Right cardiac atrium (tissue), 5 donors: ENCODE data around the gene PHC2. TPM values are rescaled to one million over a fixed set of nuclear protein-coding genes. Genes with fewer than 3 reads are reported as not detected.

Experiments
- ATAC-seq, 2 donors: fragments of 200-7000 bp; cut with Tn5 transposase; one replicate each; pipeline versions ENCODE4 v1.8.0 to v1.9.1; 2020; ENCODE audit warnings: moderate library complexity in 2 of 2, mild to moderate bottlenecking in 1 of 2
- DNase-seq, 3 donors: peaks; one replicate each; pipeline ENCODE4 v3.0.0-alpha.2; 2020
- H3K27ac ChIP-seq: one replicate; pipeline ENCODE4 v1.5.1; 2013; ENCODE audit warnings: mild to moderate bottlenecking, low read length, control low read depth, moderate library complexity
- H3K27me3 ChIP-seq: one replicate; pipeline ENCODE4 v1.6.1; 2013; ENCODE audit not compliant: control insufficient read depth, insufficient read depth
- H3K4me1 ChIP-seq: one replicate; pipeline ENCODE4 v1.6.1; 2013; ENCODE audit warnings: low read length; ENCODE audit not compliant: control insufficient read depth, insufficient read depth
- H3K4me3 ChIP-seq: one replicate; pipeline ENCODE4 v1.5.1; 2013; ENCODE audit warnings: low read length, control low read depth
- H3K9me3 ChIP-seq: one replicate; pipeline ENCODE4 v1.6.1; 2013; ENCODE audit warnings: low read length; ENCODE audit not compliant: control insufficient read depth
- WGBS: extraction: QIAGEN DNeasy Blood & Tissue Kit; methylation state at CpG from one replicate; pipeline ENCODE4 v1.1.7; 2013; 5-methylcytosine and 5-hydroxymethylcytosine counted together
- intact Hi-C, 4 donors: fragments of 100-400 bp; cut with DNase I; formaldehyde crosslinking; loops; one replicate each; pipeline versions ENCODE4 v1.11.0 to v1.14.0; 2022 to 2023
- polyA plus RNA-seq: library from polyadenylated mRNA; stranded (reverse); fragments of 200-250 nt; gene quantifications from one replicate; pipeline ENCODE4 v1.2.3, GENCODE V29; 2013
- total RNA-seq, 4 donors: library from RNA; stranded (reverse); fragmentation: NEBNext Ultra II Directional; extraction: Animal tissue kit (Norgen Biotek cat#: 25700); gene quantifications; one replicate each; pipeline ENCODE4 v1.2.1, GENCODE V29; 2021
- donor health status: healthy with polysubstance abuse.
- donor health status: DM: no; HTN: yes; CAD: no.
- donor health status: DM: no; HTN: no; CAD: no.
- donor health status: DM: no; HTN: yes; CAD: no; lungs with severe emphysema.
- donor health status: DM: yes; HTN: yes; CAD: no.

PHC2 gene
- total and polyA plus RNA-seq, 5 donors, result 89.3 to 105 (median 97.5) TPM

DNA sequence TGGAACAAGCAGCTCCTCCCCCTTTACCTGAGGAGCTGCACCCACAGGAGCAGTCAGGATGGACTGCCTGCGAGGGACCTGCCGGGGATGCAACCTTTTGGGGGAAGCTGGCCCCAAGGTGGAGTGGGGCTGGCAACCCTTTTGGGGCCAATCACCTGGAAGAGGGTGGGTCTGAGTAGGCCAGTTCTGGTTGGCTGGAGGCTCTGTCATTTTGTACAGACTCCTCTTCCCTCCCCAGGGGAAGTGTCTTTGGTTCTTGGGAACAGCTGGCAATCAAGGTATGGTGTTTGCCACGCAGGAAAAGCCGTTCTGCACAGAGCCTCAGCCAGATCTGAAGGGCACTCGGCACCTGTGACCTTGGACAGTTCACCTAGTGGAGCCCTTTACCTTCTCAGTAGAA is 109.7 kb downstream of the PHC2 start:
- H3K27me3 ChIP-seq, result no peaks in the 10 kb centered on the region
- no peak overlapping the region for H3K27ac ChIP-seq
- no peaks in the 10 kb centered on the region for H3K9me3 ChIP-seq
- no peaks in the 10 kb centered on the region for H3K4me1 ChIP-seq
- DNase-seq (no peak), ATAC-seq (peak; percentile 3 to 5)
- intact Hi-C loops, result no loop called here
- H3K4me3 ChIP-seq, result no peak overlapping the region
- 81% methylated on average over 5 of the region's 5 CpGs for WGBS

- intact Hi-C loops, result no loop called here
- 69% methylated on average over 8 of the region's 8 CpGs for WGBS
- H3K4me1 ChIP-seq, result no peaks in the 10 kb centered on the region
- DNase-seq, result no peak
- H3K9me3 ChIP-seq, result no peaks in the 10 kb centered on the region
- ATAC-seq, result peak in 1 of 2 donors; percentile 9
- no peak within 1 kb of the TSS for H3K4me3 ChIP-seq
- H3K27me3 ChIP-seq, result no peaks in the 10 kb centered on the region
- no peak within 1 kb of the TSS for H3K27ac ChIP-seq
Observed at GRCh38 chr1:33320619-33321165, 110.2 kb downstream of the PHC2 start, which contains the start of gene A3GALT2. TSS of gene A3GALT2 (minus strand) at chr1:33321098. CDS start at chr1:33321098, 0 bp downstream.

GRCh38 chr1:33319949-33320618 is 110.8 kb downstream of the PHC2 start:
- Histone ChIP-seq H3K4me1 (no peaks in the 10 kb centered on the region), H3K27ac (no peak overlapping the region), H3K27me3 (no peaks in the 10 kb centered on the region), H3K4me3 (no peak overlapping the region), H3K9me3 (no peaks in the 10 kb centered on the region)
- DNase-seq (no peak), ATAC-seq (peak in 1 of 2 donors; percentile 41)
- WGBS, result 72% methylated on average over 12 of the region's 12 CpGs
- intact Hi-C loops, result no loop called here

DNA sequence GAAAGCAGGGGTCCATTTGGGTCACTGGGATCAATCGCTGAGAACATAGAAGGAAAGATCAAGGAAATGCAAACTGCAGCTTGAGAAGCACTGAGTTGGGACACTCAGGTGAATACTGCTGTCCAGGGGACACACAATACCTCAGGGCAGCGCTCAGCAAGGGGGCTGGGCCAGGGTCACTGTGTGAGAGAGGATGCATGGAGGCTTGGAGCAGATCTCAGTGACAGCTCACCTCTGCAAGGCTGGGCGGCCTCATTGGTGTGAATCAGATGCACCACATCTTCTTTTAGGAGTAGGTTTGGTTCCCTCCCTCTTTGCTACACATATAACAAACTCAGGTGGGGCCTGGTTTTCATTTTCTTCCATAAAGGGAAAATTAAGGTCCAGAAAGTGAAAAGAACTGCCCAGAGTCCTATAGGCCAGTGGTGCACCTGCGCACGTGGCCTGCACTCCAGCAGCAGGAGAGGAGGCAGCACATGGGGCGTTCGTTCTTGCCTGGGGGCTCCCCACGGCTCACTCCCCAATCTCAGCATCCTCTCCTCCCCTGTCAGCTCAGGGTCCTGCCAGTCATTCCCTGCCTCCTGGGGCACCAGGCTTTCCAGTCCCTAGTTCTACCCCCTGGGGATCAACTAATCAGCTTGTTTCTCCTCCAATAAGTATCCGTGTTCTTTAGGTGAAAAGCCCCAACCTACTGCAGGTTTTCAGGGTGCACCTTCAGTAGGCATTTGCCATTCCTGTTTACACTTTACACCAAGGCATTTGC is 111.5 kb downstream of the PHC2 start:
- intact Hi-C loops, result no loop called here
- H3K27me3 ChIP-seq, result no peaks in the 10 kb centered on the region
- DNase-seq (no peak), ATAC-seq (no peak)
- 86% methylated on average over 9 of the region's 9 CpGs for WGBS
- H3K4me1 ChIP-seq, result no peaks in the 10 kb centered on the region
- H3K9me3 ChIP-seq, result no peaks in the 10 kb centered on the region
- H3K27ac ChIP-seq, result no peak overlapping the region
- no peak overlapping the region for H3K4me3 ChIP-seq

DNA sequence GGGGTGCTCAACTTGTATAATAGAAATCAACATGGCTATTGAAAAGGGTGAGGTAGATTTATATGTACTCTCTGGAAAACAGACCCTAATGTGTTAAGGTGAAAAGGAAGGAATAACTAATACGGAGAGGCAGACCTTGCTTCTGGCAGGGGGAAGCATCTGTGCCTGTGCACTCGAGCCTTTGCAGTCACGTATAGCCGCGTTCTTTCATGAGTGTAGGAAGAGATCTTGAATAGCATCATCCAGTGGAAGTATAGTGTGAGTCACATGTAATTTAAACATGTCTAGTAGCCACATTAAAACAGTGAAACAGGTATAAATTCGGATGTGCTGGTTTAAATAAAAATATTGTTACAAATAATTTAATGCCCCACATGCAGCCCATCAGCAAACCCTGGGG is 112.9 kb downstream of the PHC2 start:
- 61% methylated on average over 6 of the region's 6 CpGs for WGBS
- Histone ChIP-seq H3K4me1 (no peaks in the 10 kb centered on the region), H3K4me3 (no peak overlapping the region), H3K27me3 (no peaks in the 10 kb centered on the region), H3K9me3 (no peaks in the 10 kb centered on the region), H3K27ac (no peak overlapping the region)
- intact Hi-C loops, result no loop called here
- no peak for DNase-seq
- no peak for ATAC-seq

DNA sequence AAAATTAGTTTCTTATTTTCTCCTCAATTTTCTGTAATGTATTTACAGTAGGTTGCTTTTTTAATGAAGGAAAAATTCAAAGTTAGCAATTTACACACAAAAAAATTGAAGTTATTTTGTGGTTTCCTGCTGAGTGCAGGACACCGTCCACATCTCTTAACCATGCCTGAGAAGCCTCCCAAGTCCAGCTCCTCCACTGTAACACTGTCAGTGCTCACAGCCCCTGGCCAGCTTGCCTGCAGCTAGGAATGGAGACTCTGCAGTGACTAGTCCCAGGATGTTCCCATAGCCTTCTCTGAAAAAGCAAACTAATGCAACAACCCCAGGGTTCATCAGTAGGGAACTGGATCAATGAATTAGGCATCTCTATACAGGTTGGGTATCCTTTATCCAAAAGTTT is 113.5 kb downstream of the PHC2 start:
- no peak overlapping the region for H3K4me3 ChIP-seq
- ATAC-seq, result no peak
- no peak overlapping the region for H3K27ac ChIP-seq
- intact Hi-C loops, result no loop called here
- DNase-seq, result no peak
- H3K27me3 ChIP-seq, result no peaks in the 10 kb centered on the region
- 50% methylated on average over 1 of the region's 1 CpG for WGBS
- no peaks in the 10 kb centered on the region for H3K4me1 ChIP-seq
- H3K9me3 ChIP-seq, result no peaks in the 10 kb centered on the region

DNA sequence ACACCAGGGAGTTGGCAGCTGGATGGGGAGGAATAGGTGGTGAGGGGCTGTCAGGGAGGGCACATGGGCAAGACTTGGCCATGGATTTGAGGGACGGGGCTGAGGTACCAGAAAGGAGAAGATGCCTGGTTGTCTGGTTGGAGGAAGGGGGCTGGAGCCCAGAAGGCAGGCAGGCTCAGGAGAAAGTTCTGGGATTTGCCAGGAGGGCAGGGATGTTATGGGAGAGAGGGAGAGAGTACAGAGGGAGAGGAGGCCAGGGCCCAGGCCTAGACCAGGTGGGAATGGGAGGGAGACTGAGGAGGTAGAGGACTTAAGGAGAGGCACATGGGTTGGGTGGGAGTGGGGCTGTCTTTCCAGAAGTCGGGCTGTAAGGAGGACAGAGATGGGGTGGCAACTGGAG is 114.3 kb downstream of the PHC2 start:
- DNase-seq (peak in 1 of 3 donors; percentile 28), ATAC-seq (no peak)
- Histone ChIP-seq H3K27ac (no peak overlapping the region), H3K4me1 (no peaks in the 10 kb centered on the region), H3K27me3 (no peaks in the 10 kb centered on the region), H3K9me3 (no peaks in the 10 kb centered on the region), H3K4me3 (no peak overlapping the region)
- intact Hi-C loops, result no loop called here
- 81% methylated on average over 2 of the region's 2 CpGs for WGBS

DNA sequence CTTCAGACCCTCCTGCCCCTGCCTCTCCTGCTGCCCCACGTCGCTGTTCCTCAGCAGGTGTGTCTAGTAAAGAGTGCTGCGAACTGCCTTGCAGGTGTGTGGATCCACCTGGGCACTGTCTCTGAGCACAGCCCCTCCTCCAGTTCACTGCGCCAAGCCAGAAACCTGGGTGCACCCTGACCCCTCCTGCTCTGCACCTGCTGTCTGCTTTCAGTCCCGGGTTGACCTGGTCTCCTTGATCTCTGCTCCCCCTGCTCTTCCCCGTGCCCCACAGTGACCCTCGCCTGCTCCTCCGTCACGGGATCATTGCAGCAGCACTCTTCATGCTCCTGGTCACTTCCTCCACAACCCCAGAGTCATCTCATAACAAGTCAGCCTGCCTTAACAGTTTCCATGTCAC is 116.5 kb downstream of the PHC2 start:
- no peak for ATAC-seq
- Histone ChIP-seq H3K4me1 (no peaks in the 10 kb centered on the region), H3K27ac (no peak overlapping the region), H3K27me3 (no peaks in the 10 kb centered on the region), H3K9me3 (no peaks in the 10 kb centered on the region), H3K4me3 (no peak overlapping the region)
- DNase-seq, result no peak
- intact Hi-C loops, result no loop called here
- 91% methylated on average over 9 of the region's 9 CpGs for WGBS

- WGBS, result 77% methylated on average over 5 of the region's 5 CpGs
- no peaks in the 10 kb centered on the region for H3K9me3 ChIP-seq
- peak in 1 of 2 donors; percentile 14 for ATAC-seq
- H3K4me1 ChIP-seq, result no peaks in the 10 kb centered on the region
- H3K4me3 ChIP-seq, result no peak overlapping the region
- intact Hi-C loops, result no loop called here
- no peak overlapping the region for H3K27ac ChIP-seq
- H3K27me3 ChIP-seq, result no peaks in the 10 kb centered on the region
- DNase-seq, result no peak
Observed at GRCh38 chr1:33312413-33312749, 118.5 kb downstream of the PHC2 start.

- H3K4me1 ChIP-seq, result peaks cover 3% of the 10 kb centered on the region
- 93% methylated on average over 7 of the region's 7 CpGs for WGBS
- no peaks in the 10 kb centered on the region for H3K9me3 ChIP-seq
- no peak for DNase-seq
- no peak overlapping the region for H3K4me3 ChIP-seq
- H3K27ac ChIP-seq, result no peak overlapping the region
- intact Hi-C loops, result no loop called here
- no peaks in the 10 kb centered on the region for H3K27me3 ChIP-seq
- ATAC-seq, result peak in 1 of 2 donors; percentile 17
Observed at GRCh38 chr1:33311706-33312412, 119.0 kb downstream of the PHC2 start.

DNA sequence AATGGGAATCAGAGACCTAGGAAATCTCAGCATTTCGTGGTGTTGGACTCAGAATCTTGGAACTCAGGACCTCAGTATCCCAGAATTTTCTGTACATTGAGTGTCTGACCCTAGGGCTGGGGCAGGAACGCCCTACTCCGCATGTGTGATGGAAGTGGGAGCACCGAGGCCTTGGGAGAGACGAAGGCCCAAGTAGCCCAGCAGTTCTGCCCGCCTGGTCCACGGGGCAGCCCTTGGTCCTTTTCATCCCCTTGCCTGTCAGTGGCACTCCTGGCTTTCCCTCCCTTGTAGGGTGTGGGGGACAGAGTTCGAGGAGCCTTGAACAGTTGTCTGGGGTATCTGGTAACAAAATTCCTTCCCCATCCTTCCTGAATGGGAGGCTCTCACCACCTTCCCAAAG is 120.2 kb downstream of the PHC2 start:
- 93% methylated on average over 8 of the region's 8 CpGs for WGBS
- ATAC-seq (no peak), DNase-seq (no peak)

More for the DNA sequence above, 120.2 kb downstream of the PHC2 start:
- no peak overlapping the region for H3K4me3 ChIP-seq
- H3K9me3 ChIP-seq, result no peaks in the 10 kb centered on the region
- intact Hi-C loops, result no loop called here
- H3K27me3 ChIP-seq, result no peaks in the 10 kb centered on the region
- H3K4me1 ChIP-seq, result peaks cover 4% of the 10 kb centered on the region
- no peak overlapping the region for H3K27ac ChIP-seq
